IMR-90 (cell line): ENCODE data around the gene UGGT1. TPM values are rescaled to one million over a fixed set of nuclear protein-coding genes. Genes with fewer than 3 reads are reported as not detected.

Experiments used
- ATAC-seq: fragments of 200-7000 bp; cut with Tn5 transposase; 2 replicates; pipeline ENCODE4 v1.9.1; 2020; ENCODE audit warnings: low read depth, mild to moderate bottlenecking, moderate library complexity
- BruUV-seq: library from RNA; stranded (reverse); fragments of 400-500 nt; replicated peaks from 2 replicates; lab custom pipeline; 2021; lab: Mats Ljungman, UMichigan
- CTCF ChIA-PET: fragments of 300-600 bp; formaldehyde crosslinking; extraction: SDS; loops from one replicate; lab custom pipeline; 2021; ENCODE audit warnings: antibody characterized with exemption; lab: Yijun Ruan, JAX
- POLR2A ChIA-PET: fragments of 300-600 bp; sonication (Branson Sonifier 250); formaldehyde crosslinking; loops from one replicate; lab custom pipeline; 2022; ENCODE audit warnings: antibody characterized with exemption; ENCODE audit not compliant: unreplicated experiment; lab: Charles Lee
- DNase-seq: peaks from one replicate; pipeline ENCODE4 v3.0.0; 2013
- H2AFZ ChIP-seq: replicated peaks from 2 replicates; pipeline ENCODE3; 2013; ENCODE audit warnings: low read length, mild to moderate bottlenecking; ENCODE audit not compliant: poor library complexity
- H2AK5ac ChIP-seq: 2 replicates; pipeline ENCODE4 v1.6.1; 2013; ENCODE audit warnings: low read depth, low read length, inconsistent platforms
- H2AK9ac ChIP-seq: replicated peaks from 2 replicates; pipeline ENCODE3; 2013; ENCODE audit warnings: mild to moderate bottlenecking, low read depth, low read length, moderate library complexity; ENCODE audit not compliant: poor library complexity
- H2BK120ac ChIP-seq: 2 replicates; pipeline ENCODE4 v1.6.1; 2013; ENCODE audit warnings: low read depth, low read length, inconsistent platforms
- H2BK15ac ChIP-seq: 3 replicates; pipeline ENCODE4 v1.6.1; 2013; ENCODE audit warnings: low read depth, low read length, inconsistent platforms
- H2BK20ac ChIP-seq: 2 replicates; pipeline ENCODE4 v1.6.1; 2013; ENCODE audit warnings: low read depth, mild to moderate bottlenecking, inconsistent platforms, low read length, moderate library complexity
- H2BK5ac ChIP-seq: 2 replicates; pipeline ENCODE4 v1.6.1; 2013; ENCODE audit warnings: mild to moderate bottlenecking, low read depth, low read length, inconsistent platforms; ENCODE audit not compliant: poor library complexity, severe bottlenecking
- H3K14ac ChIP-seq: replicated peaks from 2 replicates; pipeline ENCODE4 v1.6.1; 2013; ENCODE audit warnings: low read depth, low read length, inconsistent platforms
- H3K18ac ChIP-seq: 2 replicates; pipeline ENCODE4 v1.6.1; 2013; ENCODE audit warnings: low read depth, low read length, control low read depth
- H3K23ac ChIP-seq: 2 replicates; pipeline ENCODE4 v1.6.1; 2013; ENCODE audit warnings: low read depth, low read length, inconsistent platforms
- H3K27ac ChIP-seq: 2 replicates; pipeline ENCODE4 v1.5.1; 2013; ENCODE audit warnings: mild to moderate bottlenecking, control low read depth, low read length; ENCODE audit not compliant: insufficient read depth
- H3K27me3 ChIP-seq: 2 replicates; pipeline ENCODE4 v1.6.1; 2013; ENCODE audit warnings: low read length; ENCODE audit not compliant: control insufficient read depth, insufficient read depth
- H3K36me3 ChIP-seq: 2 replicates; pipeline ENCODE4 v1.6.1; 2013; ENCODE audit warnings: low read length, mixed read lengths; ENCODE audit not compliant: control insufficient read depth, insufficient read depth
- H3K4ac ChIP-seq: 2 replicates; pipeline ENCODE4 v1.6.1; 2013; ENCODE audit warnings: low read depth, low read length, inconsistent platforms
- H3K4me1 ChIP-seq: 2 replicates; pipeline ENCODE4 v1.6.1; 2013; ENCODE audit warnings: low read length, mixed read lengths; ENCODE audit not compliant: control insufficient read depth, insufficient read depth
- H3K4me2 ChIP-seq: 2 replicates; pipeline ENCODE4 v1.6.1; 2013; ENCODE audit warnings: low read depth, mild to moderate bottlenecking, control low read depth, low read length, moderate library complexity
- H3K4me3 ChIP-seq: 2 replicates; pipeline ENCODE4 v1.5.1; 2013; ENCODE audit warnings: low read depth, mild to moderate bottlenecking, control low read depth, low read length, moderate library complexity; ENCODE audit not compliant: insufficient read depth
- H3K56ac ChIP-seq: 2 replicates; pipeline ENCODE4 v1.6.1; 2013; ENCODE audit warnings: low read length, inconsistent platforms; ENCODE audit not compliant: insufficient read depth; ENCODE audit errors: extremely low read depth
- H3K79me1 ChIP-seq, 2 experiments: 2 replicates each; pipeline ENCODE4 v1.6.1; 2013; ENCODE audit warnings: low read length in 2 of 2, inconsistent platforms in 1 of 2, low read depth in 1 of 2
- H3K9ac ChIP-seq: 2 replicates; pipeline ENCODE4 v1.6.1; 2013; ENCODE audit warnings: low read depth, low read length, control low read depth
- H3K9me1 ChIP-seq: 2 replicates; pipeline ENCODE4 v1.6.1; 2013; ENCODE audit warnings: low read length, inconsistent platforms; ENCODE audit not compliant: insufficient read depth
- H3K9me3 ChIP-seq: 2 replicates; pipeline ENCODE4 v1.6.1; 2013; ENCODE audit warnings: low read length; ENCODE audit not compliant: control insufficient read depth, insufficient read depth
- H4K20me1 ChIP-seq: 2 replicates; pipeline ENCODE4 v1.6.1; 2013; ENCODE audit warnings: low read length, inconsistent platforms; ENCODE audit not compliant: insufficient read depth
- H4K5ac ChIP-seq: 2 replicates; pipeline ENCODE4 v1.6.1; 2013; ENCODE audit warnings: mild to moderate bottlenecking, low read depth, low read length, control low read depth
- H4K8ac ChIP-seq, 2 experiments: 2 replicates each; pipeline ENCODE4 v1.6.1; 2013; ENCODE audit warnings: low read depth in 2 of 2, low read length in 2 of 2, control low read depth in 1 of 2, inconsistent platforms in 1 of 2
- H4K91ac ChIP-seq: 2 replicates; pipeline ENCODE4 v1.6.1; 2013; ENCODE audit warnings: low read depth, low read length, inconsistent platforms; ENCODE audit not compliant: insufficient read depth
- BHLHE40 ChIP-seq: fragments of 150-350 bp; IDR thresholded peaks from 2 replicates; pipeline ENCODE4 v1.6.1; 2016; ENCODE audit warnings: mild to moderate bottlenecking, low read depth, low read length
- CEBPB ChIP-seq: IDR thresholded peaks from 2 replicates; pipeline ENCODE4 v1.6.1; 2012; ENCODE audit warnings: low read depth, low read length, improper control_type of control experiment
- CHD1 ChIP-seq: IDR thresholded peaks from 2 replicates; pipeline ENCODE4 v1.6.1; 2012; ENCODE audit warnings: low read depth, low read length, improper control_type of control experiment
- CTCF ChIP-seq: conservative IDR thresholded peaks from 2 replicates; pipeline ENCODE4 v1.5.1; 2012; ENCODE audit warnings: mild to moderate bottlenecking, low read depth, low read length, improper control_type of control experiment
- ELK1 ChIP-seq: fragments of 150-350 bp; IDR thresholded peaks from 2 replicates; pipeline ENCODE4 v1.6.1; 2016; ENCODE audit warnings: low read depth, mild to moderate bottlenecking, low read length, moderate library complexity, borderline replicate concordance
- FOS ChIP-seq: fragments of 150-350 bp; IDR thresholded peaks from 2 replicates; pipeline ENCODE4 v1.6.1; 2016; ENCODE audit warnings: low read depth, low read length
- MAFK ChIP-seq: IDR thresholded peaks from 2 replicates; pipeline ENCODE4 v1.6.1; 2012; ENCODE audit warnings: low read depth, low read length, improper control_type of control experiment
- MAZ ChIP-seq: IDR thresholded peaks from 2 replicates; pipeline ENCODE4 v1.6.1; 2012; ENCODE audit warnings: low read depth, mild to moderate bottlenecking, low read length, improper control_type of control experiment, moderate library complexity, borderline replicate concordance
- MXI1 ChIP-seq: IDR thresholded peaks from 2 replicates; pipeline ENCODE4 v1.6.1; 2012; ENCODE audit warnings: low read depth, mild to moderate bottlenecking, low read length, moderate library complexity, borderline replicate concordance
- NFE2L2 ChIP-seq: fragments of 150-350 bp; IDR thresholded peaks from 2 replicates; pipeline ENCODE4 v1.6.1; 2016; ENCODE audit warnings: low read depth, mild to moderate bottlenecking, low read length
- POLR2A ChIP-seq: IDR thresholded peaks from 2 replicates; pipeline ENCODE4 v1.6.1; 2012; ENCODE audit warnings: mild to moderate bottlenecking, low read depth, low read length
- RAD21 ChIP-seq: IDR thresholded peaks from 2 replicates; pipeline ENCODE4 v1.6.1; 2012; ENCODE audit warnings: low read length, improper control_type of control experiment
- RCOR1 ChIP-seq: IDR thresholded peaks from 2 replicates; pipeline ENCODE4 v1.6.1; 2012; ENCODE audit warnings: mild to moderate bottlenecking, low read length, improper control_type of control experiment; ENCODE audit not compliant: insufficient replicate concordance
- RFX5 ChIP-seq: IDR thresholded peaks from 2 replicates; pipeline ENCODE4 v1.8.0; 2012; ENCODE audit warnings: low read depth, mild to moderate bottlenecking, low read length, moderate library complexity
- SMC3 ChIP-seq: fragments of 150-350 bp; IDR thresholded peaks from 2 replicates; pipeline ENCODE4 v1.6.1; 2016; ENCODE audit warnings: low read depth, mild to moderate bottlenecking, antibody characterized with exemption, low read length, moderate library complexity
- USF2 ChIP-seq: fragments of 150-350 bp; IDR thresholded peaks from 2 replicates; pipeline ENCODE4 v1.6.1; 2017; ENCODE audit warnings: mild to moderate bottlenecking, antibody characterized with exemption, low read length, low read depth
- WGBS, 2 experiments: methylation state at CpG; one replicate each; pipeline versions ENCODE4 v1.1.5 to v1.1.7; 2013; ENCODE audit warnings: missing lambda C conversion rate in 2 of 2; ENCODE audit not compliant: insufficient read length in 1 of 2; ENCODE audit errors: extremely low coverage in 2 of 2; 5-methylcytosine and 5-hydroxymethylcytosine counted together
- dilution Hi-C: fragments of 300-500 bp; cut with HindIII; formaldehyde crosslinking; loops from one replicate; pipeline ENCODE4 v1.14.3; 2018; ENCODE audit warnings: low sequenced_read_pairs; ENCODE audit not compliant: unreplicated experiment
- in situ Hi-C: fragments of 300-500 bp; cut with MboI; formaldehyde crosslinking; loops from 3 replicates; pipeline ENCODE4 v1.14.3; 2019; ENCODE audit warnings: low sequenced_read_pairs, inconsistent platforms, mixed read lengths
- intact Hi-C: fragments of 100-400 bp; cut with micrococcal nuclease; formaldehyde crosslinking; loops from 2 replicates; pipeline ENCODE4 v1.10.0; 2022
- polyA plus RNA-seq, 3 experiments: library from polyadenylated mRNA; depleted of rRNA; stranded (reverse); fragments of >200 nt; gene quantifications; 2 replicates each; pipeline ENCODE4 v1.2.3, GENCODE V29; 2012; ENCODE audit warnings: low replicate concordance in 1 of 3
- total RNA-seq: library from RNA; depleted of rRNA; stranded (reverse); fragments of >200 nt; gene quantifications from 2 replicates; pipeline ENCODE4 v1.2.3, GENCODE V29; 2012

The UGGT1 gene
- total and polyA plus RNA-seq, 2 of the 4 experiments (the other 2 are of a cell fraction) = 26.1 to 71.3 TPM

GRCh38 chr2:128198656-128199055 lies 107.7 kb downstream of the UGGT1 start:
- no peak for TF ChIP-seq CEBPB
- TF ChIP-seq MAFK = no peak
- TF ChIP-seq MAZ = no peak
- TF ChIP-seq BHLHE40 = no peak
- TF ChIP-seq CTCF = no peak
- no peak for TF ChIP-seq RCOR1
- TF ChIP-seq RAD21 = no peak
- TF ChIP-seq RFX5 = no peak
- no peak for TF ChIP-seq ELK1
- no peak for TF ChIP-seq POLR2A
- no peak for TF ChIP-seq MXI1
- TF ChIP-seq SMC3 = no peak
- no peak for TF ChIP-seq USF2
- TF ChIP-seq NFE2L2 = no peak
- no peak for TF ChIP-seq FOS
- TF ChIP-seq CHD1 = no peak
- no peaks in the 10 kb centered on the region for H3K9me3 ChIP-seq
- H2BK20ac ChIP-seq = no peak overlapping the region
- no peak overlapping the region for H3K4ac ChIP-seq
- H3K4me3 ChIP-seq = no peak overlapping the region
- H3K4me2 ChIP-seq = no peak overlapping the region
- DNase-seq (no peak), ATAC-seq (no peak)
- H2AK9ac ChIP-seq = no peak overlapping the region
- no peak overlapping the region for H3K9ac ChIP-seq
- no peak overlapping the region for H2BK5ac ChIP-seq
- intact Hi-C loops = no loop called here
- no peak overlapping the region for H2AFZ ChIP-seq
- no peak overlapping the region for H4K5ac ChIP-seq
- POLR2A ChIA-PET = no interaction called here
- CTCF ChIA-PET = no interaction called here
- no peak overlapping the region for H2BK120ac ChIP-seq
- H4K8ac ChIP-seq = no peak overlapping the region
- peaks cover 7% of the 10 kb centered on the region for H3K4me1 ChIP-seq
- H3K56ac ChIP-seq = no peak overlapping the region
- H3K18ac ChIP-seq = no peak overlapping the region
- WGBS, 2 experiments = 90% methylated on average over 2 of the region's 3 CpGs; no CpG with 5 or more reads in 1 of the 2 experiments
- in situ Hi-C loops = no loop called here
- H3K27ac ChIP-seq = no peak overlapping the region
- H3K27me3 ChIP-seq = no peaks in the 10 kb centered on the region
- H3K36me3 ChIP-seq = no peaks in the 10 kb centered on the region
- no peak overlapping the region; the same call in 1 of the 2 replicates for H2AK5ac ChIP-seq
- dilution Hi-C loops = no loop called here
- no peaks in the 10 kb centered on the region for H4K20me1 ChIP-seq
- H3K14ac ChIP-seq = no peak overlapping the region
- no peak overlapping the region for H3K23ac ChIP-seq
- H2BK15ac ChIP-seq = no peak overlapping the region
- no TSS peak for BruUV-seq
- peaks cover 0 to 4% of the 10 kb centered on the region in 2 experiments; a peak in 1 of 4 replicates for H3K79me1 ChIP-seq
- H4K91ac ChIP-seq = no peak overlapping the region
- H3K9me1 ChIP-seq = peaks cover 4% of the 10 kb centered on the region; the same call in 1 of the 2 replicates
